Measurements from ENCODE around the gene SETBP1.

Gene SETBP1

GRCh38 chr18:44816477-44816876 is 135.8 kb downstream of the SETBP1 start:
- DNase-seq (ENCODE audit: low read depth): no peak

- DNase-seq (ENCODE audit: low read depth): no peak
These were observed 137.3 kb downstream of the SETBP1 start for GRCh38 chr18:44817831-44818473.

GRCh38 chr18:44818668-44819403 is 138.1 kb downstream of the SETBP1 start:
- no peak for DNase-seq (ENCODE audit: low read depth)

GRCh38 chr18:44819944-44820510 is 139.3 kb downstream of the SETBP1 start:
- no peak for DNase-seq (ENCODE audit: low read depth)

- no peak for DNase-seq (ENCODE audit: low read depth)
These were observed 141.2 kb downstream of the SETBP1 start for GRCh38 chr18:44821924-44822323.

GRCh38 chr18:44823286-44823685 is 142.6 kb downstream of the SETBP1 start:
- no peak for DNase-seq (ENCODE audit: low read depth)

- no peak for DNase-seq (ENCODE audit: low read depth)
These were observed 143.1 kb downstream of the SETBP1 start for GRCh38 chr18:44823782-44824181.

- DNase-seq (ENCODE audit: low read depth): no peak
These were observed 144.2 kb downstream of the SETBP1 start for GRCh38 chr18:44824884-44825283.

- no peak for DNase-seq (ENCODE audit: low read depth)
These were observed 146.0 kb downstream of the SETBP1 start for GRCh38 chr18:44826418-44827259.

GRCh38 chr18:44828080-44828479 is 147.4 kb downstream of the SETBP1 start:
- DNase-seq (ENCODE audit: low read depth): no peak

- DNase-seq (ENCODE audit: low read depth): no peak
These were observed 149.9 kb downstream of the SETBP1 start for GRCh38 chr18:44830581-44830980.

GRCh38 chr18:44833786-44834185 is 153.1 kb downstream of the SETBP1 start:
- no peak for DNase-seq (ENCODE audit: low read depth)

- DNase-seq (ENCODE audit: low read depth): no peak
These were observed 154.3 kb downstream of the SETBP1 start for GRCh38 chr18:44834867-44835469.

GRCh38 chr18:44835703-44836102 is 155.0 kb downstream of the SETBP1 start:
- no peak for DNase-seq (ENCODE audit: low read depth)

GRCh38 chr18:44836263-44836662 is 155.6 kb downstream of the SETBP1 start:
- no peak for DNase-seq (ENCODE audit: low read depth)

GRCh38 chr18:44837482-44838180 is 156.9 kb downstream of the SETBP1 start:
- no peak for DNase-seq (ENCODE audit: low read depth)

- DNase-seq (ENCODE audit: low read depth): no peak
These were observed 158.4 kb downstream of the SETBP1 start for GRCh38 chr18:44838971-44839666.

- no peak for DNase-seq (ENCODE audit: low read depth)
These were observed 159.5 kb downstream of the SETBP1 start for GRCh38 chr18:44840058-44840790.

- no peak for DNase-seq (ENCODE audit: low read depth)
These were observed 160.5 kb downstream of the SETBP1 start for GRCh38 chr18:44841221-44841620.

Measured in T follicular helper cell (primary cell).